NK-92 treated with Interleukin-12 subunit alpha and Interleukin-12 subunit beta, amount 100 ng/mL, for 24 hours (cell line): ENCODE data around the gene SLC7A5.
"Not testable (repeated sequence)": the region's sequence is repeated elsewhere in the genome, so short reads cannot be mapped to it uniquely, and the experiment has no call there.

Source experiments
- DNase-seq: peaks from one replicate; lab custom pipeline; 2025; lab: John Stamatoyannopoulos, UW

SLC7A5 gene

GRCh38 chr16:87834005-87834667 lies 35.2 kb downstream of the SLC7A5 start:
- no peak for DNase-seq

GRCh38 chr16:87833548-87833947 lies 35.8 kb downstream of the SLC7A5 start:
- no peak for DNase-seq

- DNase-seq, result no peak
Observed at GRCh38 chr16:87832741-87833502, 36.4 kb downstream of the SLC7A5 start.

DNA sequence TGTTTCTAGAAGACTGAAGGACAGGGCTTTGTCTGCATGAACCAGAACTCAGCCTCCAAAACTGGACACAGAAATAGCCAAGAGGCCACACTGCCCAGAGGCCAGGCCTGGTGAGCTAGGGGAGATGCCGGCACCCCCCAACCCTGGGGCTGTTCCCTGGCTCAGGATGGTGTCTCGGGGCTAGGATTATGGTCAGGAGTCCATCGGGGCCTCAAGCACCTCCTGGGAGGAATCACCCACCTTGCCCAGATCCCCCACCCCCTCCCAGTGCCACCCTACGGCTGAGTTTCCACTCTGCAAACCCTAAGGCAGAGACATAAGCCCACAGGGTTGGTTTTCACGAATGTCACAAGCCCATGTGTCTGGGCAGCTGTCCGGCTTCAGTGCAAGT lies 37.2 kb downstream of the SLC7A5 start:
- no peak for DNase-seq

DNA sequence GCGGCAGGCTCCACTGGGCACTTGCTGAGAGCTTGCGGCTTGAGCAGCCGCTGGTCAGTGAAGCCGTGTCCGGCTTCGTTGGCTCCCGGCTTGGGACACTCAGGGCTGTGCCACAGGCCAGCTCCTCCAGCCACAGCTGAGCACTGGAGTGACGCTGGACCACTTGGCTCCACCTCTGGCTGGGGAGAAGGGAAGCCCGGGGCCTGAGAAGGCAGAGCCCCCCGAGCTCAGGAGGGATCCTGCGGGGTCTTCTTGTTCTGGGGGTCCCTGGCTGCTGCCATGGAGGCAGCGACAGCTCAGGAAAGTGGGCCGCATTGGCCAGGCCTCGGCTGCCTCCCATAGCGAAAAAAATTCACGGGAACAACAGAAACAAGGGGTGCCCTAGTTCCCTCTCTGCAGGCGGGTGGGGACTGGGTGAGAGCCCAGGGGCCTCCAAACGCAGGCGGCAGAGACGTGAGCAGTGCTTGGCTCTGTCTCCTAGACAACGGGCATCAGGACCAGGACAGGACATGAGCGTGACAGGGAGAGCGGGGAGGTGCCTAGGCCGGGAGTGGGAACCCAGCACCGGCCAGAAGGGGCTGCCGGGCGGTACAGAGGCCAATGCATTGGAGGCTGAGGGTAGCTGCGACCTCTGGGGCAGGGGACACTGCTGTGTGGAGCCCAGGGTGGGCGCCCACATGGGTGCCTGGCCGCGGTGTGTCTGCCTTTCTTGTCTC lies 37.7 kb downstream of the SLC7A5 start:
- DNase-seq, result no peak

- DNase-seq, result no peak
Observed at GRCh38 chr16:87830673-87831420, 38.5 kb downstream of the SLC7A5 start.

GRCh38 chr16:87829988-87830672 lies 39.2 kb downstream of the SLC7A5 start:
- DNase-seq, result no peak

- no peak for DNase-seq
Observed at GRCh38 chr16:87829622-87829980, 39.7 kb downstream of the SLC7A5 start.

DNA sequence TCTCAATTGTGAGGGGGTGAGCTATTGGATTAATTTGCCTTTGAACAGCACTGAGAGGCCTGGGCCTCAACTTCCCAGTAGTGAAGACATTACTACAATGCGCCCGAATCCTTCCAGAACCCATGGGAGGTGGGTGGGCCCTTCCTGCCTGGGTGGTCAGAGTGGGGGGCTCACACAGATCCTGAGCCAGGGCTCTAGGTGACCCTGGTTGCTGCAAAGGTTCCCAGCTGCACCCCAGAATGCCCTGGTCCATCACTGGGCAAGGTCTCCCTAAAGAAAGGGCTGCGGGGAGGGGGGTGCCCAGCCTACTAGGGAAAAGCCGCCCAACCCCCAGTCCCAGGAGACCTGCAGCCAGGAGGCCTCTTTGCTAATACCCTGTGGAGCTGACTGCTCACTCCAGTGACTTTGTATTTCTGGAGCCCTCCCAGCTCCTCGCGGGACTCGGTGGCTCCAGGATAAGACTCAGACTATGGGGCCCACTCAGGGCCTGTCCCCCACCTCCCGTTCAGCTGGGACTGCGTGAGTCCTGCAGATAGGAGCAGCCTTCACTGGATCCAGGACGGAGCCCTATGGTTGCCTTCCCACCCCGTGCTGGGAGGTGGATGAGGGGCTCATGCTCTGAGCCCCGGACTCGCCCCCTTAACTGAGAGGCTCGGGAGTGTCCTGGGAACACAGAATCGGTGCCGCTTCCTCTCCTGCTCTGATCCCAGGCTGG lies 40.2 kb downstream of the SLC7A5 start:
- no peak for DNase-seq

DNA sequence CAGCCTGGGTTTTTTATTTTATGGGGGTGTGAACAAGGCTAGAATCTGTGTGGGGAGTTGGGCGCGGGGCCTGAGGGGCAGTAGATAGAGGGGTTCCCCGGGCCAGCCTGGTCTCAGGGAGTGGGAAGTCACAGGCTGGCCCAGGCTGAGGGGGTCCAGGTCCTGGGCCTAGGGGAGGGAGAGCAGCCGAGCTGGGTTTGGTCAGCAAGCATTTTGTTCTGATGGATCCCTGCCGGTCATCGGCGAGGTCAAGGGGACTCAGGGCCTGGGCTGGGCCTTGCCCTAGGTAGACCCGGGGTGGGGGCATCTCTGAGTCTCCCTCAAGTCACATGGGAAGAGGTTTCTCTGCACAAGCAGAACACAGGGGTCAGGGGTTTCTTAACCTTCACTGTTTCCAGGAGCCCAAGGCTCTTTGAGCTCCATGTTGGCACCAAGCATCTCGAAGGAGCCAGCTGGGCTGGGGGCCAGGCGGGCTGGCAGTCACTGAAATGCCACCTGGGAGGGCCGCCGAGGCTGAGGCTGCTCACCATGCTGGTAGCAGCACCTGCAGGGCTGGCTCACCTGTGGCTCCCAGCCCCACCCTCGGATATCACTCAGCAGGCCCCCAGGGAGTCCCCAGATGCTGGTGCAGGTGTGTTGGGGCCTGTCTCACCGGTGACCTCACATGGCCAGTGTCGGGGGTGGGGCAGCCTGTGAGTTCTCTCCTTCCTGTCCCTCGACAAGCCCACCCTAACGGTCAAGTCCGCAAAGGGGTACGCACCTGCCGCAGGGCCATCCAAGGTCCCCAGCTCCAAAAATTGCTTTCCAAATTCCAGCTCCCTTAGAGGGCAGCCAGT lies 41.0 kb downstream of the SLC7A5 start:
- no peak for DNase-seq

- DNase-seq, result not testable (repeated sequence)
Observed at GRCh38 chr16:87827588-87827915, 41.8 kb downstream of the SLC7A5 start.

- DNase-seq, result no peak
Observed at GRCh38 chr16:87826798-87827587, 42.3 kb downstream of the SLC7A5 start.

- not testable (repeated sequence) for DNase-seq
Observed at GRCh38 chr16:87826407-87826797, 42.9 kb downstream of the SLC7A5 start.

GRCh38 chr16:87825842-87826120 lies 43.5 kb downstream of the SLC7A5 start:
- DNase-seq, result not testable (repeated sequence)

DNA sequence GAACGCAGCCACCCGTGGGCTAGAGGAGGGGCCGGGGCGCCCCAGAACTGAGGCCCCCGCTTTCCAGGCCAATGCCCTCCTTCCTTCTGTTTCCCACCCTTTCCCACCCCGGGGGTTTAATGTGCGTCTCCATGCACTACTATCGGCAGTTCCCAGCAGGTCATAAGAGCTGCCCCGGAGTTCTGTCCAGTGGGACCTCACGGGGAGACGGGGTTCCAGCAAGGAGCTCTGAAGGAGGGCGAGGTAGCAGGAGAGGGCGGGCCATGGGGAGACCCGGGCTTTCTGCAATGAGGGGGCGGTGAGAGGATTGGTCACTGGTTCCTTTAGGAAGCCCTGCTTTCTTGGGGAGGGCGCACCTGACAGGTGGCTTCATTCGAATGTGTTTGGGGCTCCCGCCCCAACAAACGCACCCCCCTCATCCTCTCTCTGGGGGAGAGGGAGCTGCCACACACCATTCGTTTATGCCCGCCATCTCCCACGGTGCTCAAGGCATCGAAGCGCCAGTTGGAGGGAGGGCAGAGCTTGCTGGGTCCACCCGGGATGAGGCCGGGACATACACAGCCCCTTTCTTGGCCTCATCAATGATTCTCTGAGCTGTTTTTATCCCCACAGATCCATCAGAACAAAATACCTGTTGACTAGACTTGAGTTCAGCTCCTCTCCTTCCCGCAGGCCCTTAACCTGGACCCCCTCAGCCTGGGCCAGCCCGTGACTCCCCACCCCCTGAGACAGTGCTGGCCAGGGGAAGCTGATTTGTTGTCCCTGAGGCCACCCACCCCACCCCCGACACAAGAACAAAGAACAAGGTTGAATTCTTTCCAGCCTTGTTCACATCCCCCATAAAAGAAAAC lies 44.1 kb downstream of the SLC7A5 start:
- DNase-seq, result no peak

- no peak for DNase-seq
Observed at GRCh38 chr16:87824016-87824990, 45.0 kb downstream of the SLC7A5 start.

DNA sequence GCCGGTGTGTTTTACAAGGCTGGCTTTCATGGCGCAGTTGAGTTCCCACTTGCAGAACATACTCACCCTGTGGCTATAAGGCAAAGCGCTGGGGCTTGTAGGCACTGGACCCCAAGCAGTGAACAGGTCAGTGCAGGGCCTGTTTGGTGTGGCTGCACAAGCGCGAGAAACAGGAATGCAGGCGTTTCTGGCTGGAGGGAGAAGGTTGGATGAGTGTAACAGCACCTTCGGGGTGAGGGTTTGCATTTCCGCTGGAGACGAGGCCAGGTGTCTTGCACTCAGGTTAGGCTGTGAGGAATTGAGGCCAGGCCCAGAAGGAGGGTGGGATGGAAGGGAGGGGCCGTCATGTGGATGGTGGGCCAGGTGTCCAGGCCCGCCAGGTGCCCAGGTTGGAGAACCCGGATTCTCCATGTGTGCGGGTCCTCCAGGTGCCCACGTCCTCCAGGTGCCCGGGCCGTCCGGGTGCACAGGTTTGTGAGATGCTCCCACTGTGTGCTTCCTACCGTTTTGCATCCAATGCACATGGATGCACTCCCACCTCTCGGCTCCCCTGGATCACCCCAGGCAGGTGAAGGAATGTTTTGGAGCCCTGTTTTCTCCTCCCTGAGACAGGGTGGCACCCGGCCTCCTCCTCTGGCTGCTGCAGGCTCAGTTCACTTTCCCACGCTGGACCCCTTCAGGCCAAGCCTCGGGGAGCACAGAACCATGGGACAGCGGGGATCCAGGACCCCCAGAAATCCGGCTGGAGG lies 46.0 kb downstream of the SLC7A5 start:
- DNase-seq, result no peak
